Type B pancreatic cell (in vitro differentiated cells): ENCODE results near the gene SLC25A6. TPM values are rescaled to one million over a fixed set of nuclear protein-coding genes. Genes with fewer than 3 reads are reported as not detected.

Experiments used
- DNase-seq: peaks from one replicate; pipeline ENCODE4 v3.0.0; 2021; ENCODE audit warnings: mixed read lengths; ENCODE audit not compliant: unreplicated experiment; ENCODE audit errors: extremely low spot score
- H3K27ac Mint-ChIP-seq: 2 replicates; pipeline ENCODE4 v1.8.0; 2021; ENCODE audit warnings: mild to moderate bottlenecking, mixed read lengths
- H3K27me3 Mint-ChIP-seq: 2 replicates; pipeline ENCODE4 v1.8.0; 2021; ENCODE audit warnings: mixed read lengths
- H3K36me3 Mint-ChIP-seq: 2 replicates; pipeline ENCODE4 v1.8.0; 2021; ENCODE audit warnings: mixed read lengths
- H3K4me1 Mint-ChIP-seq: one replicate; pipeline ENCODE4 v1.8.0; 2021; ENCODE audit warnings: mixed read lengths; ENCODE audit not compliant: unreplicated experiment
- H3K4me3 Mint-ChIP-seq: 2 replicates; pipeline ENCODE4 v1.8.0; 2021; ENCODE audit warnings: mild to moderate bottlenecking, mixed read lengths
- H3K9me3 Mint-ChIP-seq: 2 replicates; pipeline ENCODE4 v1.8.0; 2021; ENCODE audit warnings: mixed read lengths
- CTCF ChIP-seq: fragments of 200-600 bp; sonication (generic); conservative IDR thresholded peaks from 2 replicates; pipeline ENCODE4 v1.5.0; 2021; ENCODE audit warnings: antibody characterized with exemption, mild to moderate bottlenecking
- total RNA-seq: library from RNA; stranded (reverse); gene quantifications from 2 replicates; pipeline ENCODE4 v1.2.1, GENCODE V29; 2021; ENCODE audit warnings: low replicate concordance

Gene SLC25A6
- total RNA-seq, 1 donor from 2014 or later: 489 TPM

- Mint-ChIP-seq H3K9me3 (no peaks in the 10 kb centered on the region), H3K4me1 (no peaks in the 10 kb centered on the region), H3K27ac (no peak overlapping the region), H3K27me3 (no peaks in the 10 kb centered on the region), H3K4me3 (no peak overlapping the region), H3K36me3 (peaks cover 44% of the 10 kb centered on the region)
- DNase-seq: no peak
- no peak for TF ChIP-seq CTCF
Observed at GRCh38 chrX:1422135-1422465, 30.2 kb upstream of the SLC25A6 start.

- H3K27ac Mint-ChIP-seq: no peak overlapping the region
- no peak overlapping the region for H3K4me3 Mint-ChIP-seq
- H3K27me3 Mint-ChIP-seq: no peaks in the 10 kb centered on the region
- no peak for TF ChIP-seq CTCF
- no peaks in the 10 kb centered on the region for H3K9me3 Mint-ChIP-seq
- no peak for DNase-seq
- peaks cover 42% of the 10 kb centered on the region for H3K36me3 Mint-ChIP-seq
- H3K4me1 Mint-ChIP-seq: no peaks in the 10 kb centered on the region
Observed at GRCh38 chrX:1421433-1422134, 29.7 kb upstream of the SLC25A6 start.

- Mint-ChIP-seq H3K4me3 (no peak overlapping the region), H3K9me3 (no peaks in the 10 kb centered on the region), H3K36me3 (peaks cover 37% of the 10 kb centered on the region), H3K27me3 (no peaks in the 10 kb centered on the region), H3K27ac (peak overlapping the region; percentile 65), H3K4me1 (no peaks in the 10 kb centered on the region)
- no peak for TF ChIP-seq CTCF
- DNase-seq: no peak
Observed at GRCh38 chrX:1420371-1420770, 28.5 kb upstream of the SLC25A6 start.

- Mint-ChIP-seq H3K27ac (peak overlapping the region; percentile 65), H3K36me3 (peaks cover 32% of the 10 kb centered on the region), H3K27me3 (no peaks in the 10 kb centered on the region), H3K4me1 (no peaks in the 10 kb centered on the region), H3K9me3 (no peaks in the 10 kb centered on the region), H3K4me3 (peak overlapping the region; percentile 18)
- DNase-seq: no peak
- TF ChIP-seq CTCF: no peak
Observed at GRCh38 chrX:1419545-1420355, 27.8 kb upstream of the SLC25A6 start.

GRCh38 chrX:1418901-1419544 is 27.1 kb upstream of the SLC25A6 start:
- H3K27me3 Mint-ChIP-seq: no peaks in the 10 kb centered on the region
- DNase-seq: no peak
- H3K27ac Mint-ChIP-seq: no peak overlapping the region
- peaks cover 29% of the 10 kb centered on the region for H3K36me3 Mint-ChIP-seq
- H3K4me3 Mint-ChIP-seq: no peak overlapping the region
- no peak for TF ChIP-seq CTCF
- no peaks in the 10 kb centered on the region for H3K4me1 Mint-ChIP-seq
- no peaks in the 10 kb centered on the region for H3K9me3 Mint-ChIP-seq
